ENCODE results near the gene KIF16B.

DNA sequence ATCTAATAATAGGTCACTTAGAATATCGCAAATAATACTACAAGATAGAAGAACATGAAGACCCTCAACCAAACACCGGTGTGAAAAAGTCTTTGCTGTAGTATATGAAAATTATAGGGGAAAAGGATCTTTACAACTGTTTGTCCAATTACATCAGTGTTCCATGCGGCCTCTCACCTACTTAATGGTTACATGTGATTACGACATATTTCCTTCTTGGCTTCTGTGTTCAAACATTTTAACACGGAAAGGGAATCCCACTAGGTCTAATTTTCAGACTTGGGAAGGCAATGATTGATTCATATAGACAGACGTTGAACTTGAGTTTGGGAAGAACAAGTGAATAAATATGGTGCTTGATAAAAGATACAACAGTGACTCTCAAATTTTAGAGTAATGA is 273.4 kb downstream of the KIF16B start:
- TF ChIP-seq, protein P1, sequence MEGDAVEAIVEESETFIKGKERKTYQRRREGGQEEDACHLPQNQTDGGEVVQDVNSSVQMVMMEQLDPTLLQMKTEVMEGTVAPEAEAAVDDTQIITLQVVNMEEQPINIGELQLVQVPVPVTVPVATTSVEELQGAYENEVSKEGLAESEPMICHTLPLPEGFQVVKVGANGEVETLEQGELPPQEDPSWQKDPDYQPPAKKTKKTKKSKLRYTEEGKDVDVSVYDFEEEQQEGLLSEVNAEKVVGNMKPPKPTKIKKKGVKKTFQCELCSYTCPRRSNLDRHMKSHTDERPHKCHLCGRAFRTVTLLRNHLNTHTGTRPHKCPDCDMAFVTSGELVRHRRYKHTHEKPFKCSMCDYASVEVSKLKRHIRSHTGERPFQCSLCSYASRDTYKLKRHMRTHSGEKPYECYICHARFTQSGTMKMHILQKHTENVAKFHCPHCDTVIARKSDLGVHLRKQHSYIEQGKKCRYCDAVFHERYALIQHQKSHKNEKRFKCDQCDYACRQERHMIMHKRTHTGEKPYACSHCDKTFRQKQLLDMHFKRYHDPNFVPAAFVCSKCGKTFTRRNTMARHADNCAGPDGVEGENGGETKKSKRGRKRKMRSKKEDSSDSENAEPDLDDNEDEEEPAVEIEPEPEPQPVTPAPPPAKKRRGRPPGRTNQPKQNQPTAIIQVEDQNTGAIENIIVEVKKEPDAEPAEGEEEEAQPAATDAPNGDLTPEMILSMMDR (IDR thresholded peaks at IDR 0.05; ENCODE audit: extremely low read depth in 1 of 2, insufficient read depth in 1 of 2, low read depth in 1 of 2, low read length in 2 of 2): no peak
- TF ChIP-seq POLR2A (IDR thresholded peaks at IDR 0.05; ENCODE audit: low read depth, low read length): no peak
- TF ChIP-seq POLR2AphosphoS5 (IDR thresholded peaks at IDR 0.05; ENCODE audit: insufficient read depth, low read depth, low read length): no peak
